MM.1S (cell line): ENCODE measurements around the gene UBXN11.
"Not testable (repeated sequence)": the region's sequence is repeated elsewhere in the genome, so short reads cannot be mapped to it uniquely, and the experiment has no call there.

ENCODE experiments used
- DNase-seq: peaks from one replicate; pipeline ENCODE4 v3.0.0-alpha.2; 2015
- H2AFZ ChIP-seq: fragments of 300-600 bp; sonication (generic); 2 replicates; pipeline ENCODE4 v1.6.0; 2016; ENCODE audit warnings: antibody characterized with exemption, low read length
- H3F3A ChIP-seq: fragments of 300-600 bp; sonication (generic); 2 replicates; pipeline ENCODE4 v1.6.1; 2016; ENCODE audit warnings: mild to moderate bottlenecking, antibody characterized with exemption, low read length, moderate library complexity, mixed read lengths; ENCODE audit not compliant: insufficient read depth
- H3K27ac ChIP-seq: fragments of 300-600 bp; sonication (generic); 2 replicates; pipeline ENCODE4 v1.5.1; 2016; ENCODE audit warnings: mild to moderate bottlenecking, low read length
- H3K27me3 ChIP-seq: fragments of 300-600 bp; sonication (generic); replicated peaks from 2 replicates; pipeline ENCODE4 v1.6.0; 2016; ENCODE audit warnings: low read length; ENCODE audit not compliant: insufficient read depth
- H3K36me3 ChIP-seq: fragments of 300-600 bp; sonication (generic); replicated peaks from 2 replicates; pipeline ENCODE4 v1.6.1; 2016; ENCODE audit warnings: mild to moderate bottlenecking, low read length, mixed read lengths; ENCODE audit not compliant: insufficient read depth
- H3K4me1 ChIP-seq: fragments of 300-600 bp; sonication (generic); 2 replicates; pipeline ENCODE4 v1.6.1; 2016; ENCODE audit warnings: low read length, mixed read lengths
- H3K4me2 ChIP-seq: fragments of 300-600 bp; sonication (generic); 2 replicates; pipeline ENCODE4 v1.6.0; 2016; ENCODE audit warnings: low read depth, low read length
- H3K4me3 ChIP-seq: fragments of 300-600 bp; sonication (generic); 2 replicates; pipeline ENCODE4 v1.5.1; 2016; ENCODE audit warnings: low read length, mixed read lengths
- H3K79me2 ChIP-seq: fragments of 300-600 bp; sonication (generic); 2 replicates; pipeline ENCODE4 v1.6.1; 2016; ENCODE audit warnings: mixed run types, low read length, mixed read lengths
- H3K9ac ChIP-seq: fragments of 300-600 bp; sonication (generic); 2 replicates; pipeline ENCODE4 v1.6.1; 2016; ENCODE audit warnings: low read length, mixed read lengths
- H3K9me2 ChIP-seq: fragments of 300-600 bp; sonication (generic); replicated peaks from 2 replicates; pipeline ENCODE4 v1.6.1; 2016; ENCODE audit warnings: mild to moderate bottlenecking, low read length, mixed read lengths; ENCODE audit not compliant: insufficient read depth
- H3K9me3 ChIP-seq: fragments of 300-600 bp; sonication (generic); replicated peaks from 2 replicates; pipeline ENCODE4 v1.6.1; 2016; ENCODE audit warnings: mild to moderate bottlenecking, low read length, mixed read lengths; ENCODE audit not compliant: insufficient read depth
- H4K20me1 ChIP-seq: fragments of 300-600 bp; sonication (generic); 2 replicates; pipeline ENCODE4 v1.6.1; 2016; ENCODE audit warnings: mild to moderate bottlenecking, low read length, moderate library complexity, mixed read lengths; ENCODE audit not compliant: insufficient read depth
- EZH2 ChIP-seq: fragments of 300-600 bp; sonication (generic); optimal IDR thresholded peaks from 2 replicates; pipeline ENCODE3; 2017; ENCODE audit warnings: low read depth, mild to moderate bottlenecking, antibody characterized with exemption, low read length, mixed read lengths
- EZH2phosphoT487 ChIP-seq: fragments of 300-600 bp; sonication (generic); IDR thresholded peaks from 2 replicates; pipeline ENCODE4 v1.6.1; 2018; ENCODE audit warnings: antibody characterized with exemption, low read length
- TF ChIP-seq, protein P1 (sequence below): fragments of 300-600 bp; sonication (generic); IDR thresholded peaks from 2 replicates; pipeline ENCODE4 v1.5.1; 2016; ENCODE audit warnings: antibody characterized with exemption, low read length, mixed read lengths

UBXN11 gene

GRCh38 chr1:26296340-26297056 lies 9.9 kb downstream of the UBXN11 start:
- Histone ChIP-seq H3K9me3 (no peaks in the 10 kb centered on the region), H3K9ac (no peak overlapping the region), H3K4me2 (no peak overlapping the region), H3K79me2 (no peaks in the 10 kb centered on the region), H3K4me3 (no peak overlapping the region), H4K20me1 (no peaks in the 10 kb centered on the region), H3K36me3 (no peaks in the 10 kb centered on the region), H2AFZ (no peak overlapping the region), H3F3A (no peaks in the 10 kb centered on the region), H3K27ac (no peak overlapping the region), H3K27me3 (no peaks in the 10 kb centered on the region), H3K4me1 (no peaks in the 10 kb centered on the region), H3K9me2 (no peaks in the 10 kb centered on the region)
- DNase-seq, result no peak
- TF ChIP-seq, protein P1, sequence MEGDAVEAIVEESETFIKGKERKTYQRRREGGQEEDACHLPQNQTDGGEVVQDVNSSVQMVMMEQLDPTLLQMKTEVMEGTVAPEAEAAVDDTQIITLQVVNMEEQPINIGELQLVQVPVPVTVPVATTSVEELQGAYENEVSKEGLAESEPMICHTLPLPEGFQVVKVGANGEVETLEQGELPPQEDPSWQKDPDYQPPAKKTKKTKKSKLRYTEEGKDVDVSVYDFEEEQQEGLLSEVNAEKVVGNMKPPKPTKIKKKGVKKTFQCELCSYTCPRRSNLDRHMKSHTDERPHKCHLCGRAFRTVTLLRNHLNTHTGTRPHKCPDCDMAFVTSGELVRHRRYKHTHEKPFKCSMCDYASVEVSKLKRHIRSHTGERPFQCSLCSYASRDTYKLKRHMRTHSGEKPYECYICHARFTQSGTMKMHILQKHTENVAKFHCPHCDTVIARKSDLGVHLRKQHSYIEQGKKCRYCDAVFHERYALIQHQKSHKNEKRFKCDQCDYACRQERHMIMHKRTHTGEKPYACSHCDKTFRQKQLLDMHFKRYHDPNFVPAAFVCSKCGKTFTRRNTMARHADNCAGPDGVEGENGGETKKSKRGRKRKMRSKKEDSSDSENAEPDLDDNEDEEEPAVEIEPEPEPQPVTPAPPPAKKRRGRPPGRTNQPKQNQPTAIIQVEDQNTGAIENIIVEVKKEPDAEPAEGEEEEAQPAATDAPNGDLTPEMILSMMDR, result no peak
- no peak for TF ChIP-seq EZH2
- no peak for TF ChIP-seq EZH2phosphoT487

DNA sequence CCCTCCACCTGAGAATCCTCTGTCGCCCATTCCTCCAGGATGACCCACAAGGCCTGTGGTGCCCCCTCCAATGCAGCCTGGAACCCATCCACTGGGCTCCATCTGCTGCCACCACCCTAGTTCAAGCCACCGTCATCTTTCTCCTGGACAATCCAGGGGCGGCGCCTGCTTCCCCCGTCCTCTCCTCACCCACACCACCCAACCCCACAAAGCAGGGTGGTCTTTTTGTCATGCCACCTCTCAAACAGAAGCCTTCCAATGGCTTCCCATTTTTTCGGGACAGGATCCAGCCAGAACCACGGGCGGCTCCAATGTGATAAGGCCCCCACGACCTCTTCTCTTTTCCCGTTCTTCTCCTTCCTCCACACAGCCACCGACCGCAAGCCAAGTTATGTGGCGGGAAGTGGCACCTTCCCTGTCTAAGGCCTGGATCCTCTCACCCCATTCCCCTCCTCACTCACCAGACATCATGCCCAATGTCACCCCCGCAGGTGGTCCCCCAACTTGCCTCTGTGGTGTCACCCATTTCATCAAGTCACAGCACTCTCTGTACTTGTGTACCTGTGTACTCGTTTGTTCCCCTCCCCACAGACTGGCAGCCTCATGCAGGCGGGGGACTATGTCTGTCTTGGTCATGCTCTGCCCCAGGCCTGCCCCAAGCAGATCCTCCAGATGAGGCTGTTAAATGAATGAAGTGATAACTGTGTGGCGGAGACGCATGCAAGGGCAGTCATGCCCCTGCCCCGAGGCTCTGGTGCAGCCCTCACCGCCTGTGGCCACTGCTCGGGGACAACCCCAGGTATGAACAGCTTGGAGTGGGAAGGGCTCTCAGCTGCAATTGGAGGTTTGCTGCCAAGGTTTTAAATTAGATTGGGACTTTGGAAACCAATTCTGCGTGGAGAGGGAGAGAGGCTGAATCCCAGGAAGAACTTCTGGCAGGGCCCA lies 11.0 kb downstream of the UBXN11 start:
- no peaks in the 10 kb centered on the region for H3F3A ChIP-seq
- no peak overlapping the region for H2AFZ ChIP-seq
- H3K9ac ChIP-seq, result no peak overlapping the region
- no peaks in the 10 kb centered on the region for H3K36me3 ChIP-seq
- no peaks in the 10 kb centered on the region for H3K4me1 ChIP-seq
- DNase-seq, result no peak
- TF ChIP-seq EZH2phosphoT487 (no peak), EZH2 (no peak)
- TF ChIP-seq, protein P1, result no peak
- H3K79me2 ChIP-seq, result no peaks in the 10 kb centered on the region
- H4K20me1 ChIP-seq, result no peaks in the 10 kb centered on the region
- H3K27me3 ChIP-seq, result no peaks in the 10 kb centered on the region
- H3K4me2 ChIP-seq, result no peak overlapping the region
- no peak overlapping the region for H3K4me3 ChIP-seq
- no peak overlapping the region for H3K27ac ChIP-seq
- no peaks in the 10 kb centered on the region for H3K9me3 ChIP-seq
- no peaks in the 10 kb centered on the region for H3K9me2 ChIP-seq

GRCh38 chr1:26293911-26294463 lies 12.4 kb downstream of the UBXN11 start:
- no peak overlapping the region for H3K9ac ChIP-seq
- peaks cover 12% of the 10 kb centered on the region; the same call in 1 of the 2 replicates for H3K4me1 ChIP-seq
- no peaks in the 10 kb centered on the region for H4K20me1 ChIP-seq
- no peaks in the 10 kb centered on the region for H3K9me2 ChIP-seq
- no peaks in the 10 kb centered on the region for H3K9me3 ChIP-seq
- TF ChIP-seq EZH2 (no peak), EZH2phosphoT487 (no peak)
- TF ChIP-seq, protein P1, result no peak
- H3K36me3 ChIP-seq, result no peaks in the 10 kb centered on the region
- H3K4me3 ChIP-seq, result no peak overlapping the region
- H2AFZ ChIP-seq, result no peak overlapping the region
- no peaks in the 10 kb centered on the region for H3F3A ChIP-seq
- H3K27me3 ChIP-seq, result no peaks in the 10 kb centered on the region
- no peak overlapping the region for H3K4me2 ChIP-seq
- H3K79me2 ChIP-seq, result no peaks in the 10 kb centered on the region
- no peak for DNase-seq
- no peak overlapping the region for H3K27ac ChIP-seq

GRCh38 chr1:26292735-26293134 lies 13.7 kb downstream of the UBXN11 start:
- not testable (repeated sequence) for H3K27me3 ChIP-seq, H3F3A ChIP-seq, H3K4me3 ChIP-seq, H3K27ac ChIP-seq, H3K4me2 ChIP-seq, H3K9me2 ChIP-seq, H4K20me1 ChIP-seq, H2AFZ ChIP-seq, H3K9me3 ChIP-seq, H3K36me3 ChIP-seq, H3K9ac ChIP-seq, DNase-seq, H3K79me2 ChIP-seq
- H3K4me1 ChIP-seq, result peaks cover 24% of the 10 kb centered on the region
